Mucosa of descending colon (tissue), 3 donors: Measurements from ENCODE around the gene FAM200A. TPM values are rescaled to one million over a fixed set of nuclear protein-coding genes. Genes with fewer than 3 reads are reported as not detected.
A peak's percentile ranks its signal among the peaks of the same experiment; 100 is the strongest.

Experiments used
- ATAC-seq: fragments of 200-7000 bp; cut with Tn5 transposase; one replicate; pipeline ENCODE4 v1.9.1; 2020; ENCODE audit warnings: mild to moderate bottlenecking, moderate library complexity
- DNase-seq, 3 donors: peaks; one replicate each; pipeline ENCODE4 v3.0.0-alpha.2; 2020
- H3K36me3 ChIP-seq: fragments of 200-600 bp; one replicate; pipeline ENCODE4 v1.8.0; 2021; ENCODE audit warnings: low read depth, mild to moderate bottlenecking
- H3K4me1 ChIP-seq: fragments of 200-600 bp; one replicate; pipeline ENCODE4 v1.8.0; 2021; ENCODE audit warnings: low read depth, mild to moderate bottlenecking
- H3K4me3 ChIP-seq: fragments of 200-600 bp; one replicate; pipeline ENCODE4 v1.8.0; 2021; ENCODE audit warnings: mild to moderate bottlenecking
- H3K9me3 ChIP-seq: fragments of 200-600 bp; one replicate; pipeline ENCODE4 v1.8.0; 2021; ENCODE audit warnings: mild to moderate bottlenecking
- intact Hi-C, 2 donors: fragments of 100-400 bp; cut with DNase I in 1 of 2; cut with micrococcal nuclease in 1 of 2; formaldehyde crosslinking; loops; one replicate each; pipeline versions ENCODE4 v1.11.0 to v1.11.1; 2022; cut with DNase I, micrococcal nuclease
- total RNA-seq, 3 donors: library from RNA; stranded (reverse); fragmentation: NEBNext Ultra II Directional in 2 of 3; extraction: Animal tissue kit (Norgen Biotek cat#: 25700) in 2 of 3; gene quantifications; one replicate each; pipeline versions ENCODE4 v1.2.1 to v1.2.4, GENCODE V29; 2021 to 2023
- TF ChIP-seq, protein P1 (sequence below): fragments of 200-600 bp; IDR thresholded peaks from one replicate; pipeline ENCODE4 v1.8.0; 2022; ENCODE audit warnings: antibody characterized with exemption, mild to moderate bottlenecking
- donor health status: DM: no; HTN: no; CAD: no; lungs with moderate emphysema.
- donor health status: DM: no; HTN: no; CAD: no.
- donor health status: DM: no; HTN: yes; CAD: no.

FAM200A gene
- total RNA-seq, 3 donors from 2014 or later = 3.8 to 5.6 (median 5.1) TPM

- intact Hi-C loops = no loop called here
- ATAC-seq = peak; percentile 57
Observed at GRCh38 chr7:99525713-99526440, 26.0 kb downstream of the FAM200A start.

DNA sequence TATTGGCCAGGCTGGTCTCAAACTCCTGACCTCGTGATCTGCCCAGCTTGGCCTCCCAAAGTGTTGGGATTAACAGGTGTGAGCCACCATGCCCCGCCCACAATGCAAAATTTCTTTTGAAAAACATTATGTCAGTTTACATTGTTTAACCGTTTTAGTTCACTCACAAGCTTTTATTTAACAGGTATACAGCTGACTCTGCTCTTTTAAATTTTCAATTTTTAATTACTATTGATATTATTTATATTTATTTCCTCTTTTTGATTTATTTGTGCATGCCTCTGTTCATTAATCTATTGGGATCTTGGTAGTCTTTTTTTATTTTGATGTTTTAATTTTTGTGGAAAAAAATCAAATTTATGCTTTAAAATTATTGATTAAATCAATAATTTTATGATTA lies 30.5 kb downstream of the FAM200A start:
- TF ChIP-seq, protein P1, sequence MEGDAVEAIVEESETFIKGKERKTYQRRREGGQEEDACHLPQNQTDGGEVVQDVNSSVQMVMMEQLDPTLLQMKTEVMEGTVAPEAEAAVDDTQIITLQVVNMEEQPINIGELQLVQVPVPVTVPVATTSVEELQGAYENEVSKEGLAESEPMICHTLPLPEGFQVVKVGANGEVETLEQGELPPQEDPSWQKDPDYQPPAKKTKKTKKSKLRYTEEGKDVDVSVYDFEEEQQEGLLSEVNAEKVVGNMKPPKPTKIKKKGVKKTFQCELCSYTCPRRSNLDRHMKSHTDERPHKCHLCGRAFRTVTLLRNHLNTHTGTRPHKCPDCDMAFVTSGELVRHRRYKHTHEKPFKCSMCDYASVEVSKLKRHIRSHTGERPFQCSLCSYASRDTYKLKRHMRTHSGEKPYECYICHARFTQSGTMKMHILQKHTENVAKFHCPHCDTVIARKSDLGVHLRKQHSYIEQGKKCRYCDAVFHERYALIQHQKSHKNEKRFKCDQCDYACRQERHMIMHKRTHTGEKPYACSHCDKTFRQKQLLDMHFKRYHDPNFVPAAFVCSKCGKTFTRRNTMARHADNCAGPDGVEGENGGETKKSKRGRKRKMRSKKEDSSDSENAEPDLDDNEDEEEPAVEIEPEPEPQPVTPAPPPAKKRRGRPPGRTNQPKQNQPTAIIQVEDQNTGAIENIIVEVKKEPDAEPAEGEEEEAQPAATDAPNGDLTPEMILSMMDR = no peak
- Histone ChIP-seq H3K4me1 (no peaks in the 10 kb centered on the region), H3K9me3 (no peaks in the 10 kb centered on the region), H3K36me3 (peaks cover 5% of the 10 kb centered on the region), H3K4me3 (no peak overlapping the region)
- no peak for ATAC-seq
- DNase-seq = no peak
- intact Hi-C loops = no loop called here

More at GRCh38 chr7:99525713-99526440, 26.0 kb downstream of the FAM200A start:
- TF ChIP-seq, protein P1 = no peak
- DNase-seq = peak in 1 of 3 donors; percentile 32
- Histone ChIP-seq H3K36me3 (peaks cover 5% of the 10 kb centered on the region), H3K9me3 (peaks cover 21% of the 10 kb centered on the region), H3K4me1 (no peaks in the 10 kb centered on the region), H3K4me3 (no peak overlapping the region)

DNA sequence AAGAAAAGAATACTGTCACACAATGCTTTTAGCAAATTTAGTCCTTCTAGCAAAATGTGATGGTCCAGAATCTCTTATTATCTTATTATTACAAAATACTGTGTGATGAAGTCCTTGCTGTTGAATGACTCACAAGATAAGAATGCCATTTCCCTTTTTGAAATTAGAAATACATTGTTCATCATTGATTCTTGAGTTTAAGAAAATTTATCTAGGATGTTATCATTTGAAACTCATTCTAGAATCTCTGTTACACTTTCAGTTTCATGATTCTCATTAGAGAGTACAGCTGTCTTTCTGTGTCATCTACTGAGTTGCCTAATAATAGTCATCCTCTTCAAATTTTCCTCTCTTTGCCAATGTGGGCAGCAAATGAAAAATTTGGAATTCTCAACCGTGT lies 37.9 kb downstream of the FAM200A start:
- Histone ChIP-seq H3K4me3 (no peak overlapping the region), H3K4me1 (no peaks in the 10 kb centered on the region), H3K9me3 (no peaks in the 10 kb centered on the region), H3K36me3 (no peaks in the 10 kb centered on the region)
- DNase-seq = no peak
- ATAC-seq = no peak
- TF ChIP-seq, protein P1 = no peak
- intact Hi-C loops = no loop called here

DNA sequence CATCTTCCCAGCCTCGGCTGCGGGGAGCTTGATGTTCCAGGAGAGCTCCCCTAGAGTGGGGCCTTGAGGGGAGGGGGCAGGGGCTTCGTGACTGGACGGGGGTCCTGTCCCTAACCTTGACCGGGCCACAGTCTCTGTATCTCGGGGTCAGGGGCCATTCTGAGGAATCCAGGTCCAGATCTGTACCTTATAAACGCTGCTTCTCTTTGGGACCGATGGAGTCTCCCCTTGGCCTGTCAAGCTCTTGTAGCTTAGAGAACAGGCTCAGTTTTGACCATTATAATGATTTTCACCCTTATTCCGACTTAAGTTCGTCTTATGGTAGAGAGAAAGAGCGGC lies 46.6 kb downstream of the FAM200A start:
- ATAC-seq (no peak), DNase-seq (no peak)
- Histone ChIP-seq H3K4me1 (peaks cover 37% of the 10 kb centered on the region), H3K4me3 (peak overlapping the region; percentile 59), H3K9me3 (no peaks in the 10 kb centered on the region), H3K36me3 (no peaks in the 10 kb centered on the region)
- TF ChIP-seq, protein P1 = no peak
- intact Hi-C loops = no loop called here

DNA sequence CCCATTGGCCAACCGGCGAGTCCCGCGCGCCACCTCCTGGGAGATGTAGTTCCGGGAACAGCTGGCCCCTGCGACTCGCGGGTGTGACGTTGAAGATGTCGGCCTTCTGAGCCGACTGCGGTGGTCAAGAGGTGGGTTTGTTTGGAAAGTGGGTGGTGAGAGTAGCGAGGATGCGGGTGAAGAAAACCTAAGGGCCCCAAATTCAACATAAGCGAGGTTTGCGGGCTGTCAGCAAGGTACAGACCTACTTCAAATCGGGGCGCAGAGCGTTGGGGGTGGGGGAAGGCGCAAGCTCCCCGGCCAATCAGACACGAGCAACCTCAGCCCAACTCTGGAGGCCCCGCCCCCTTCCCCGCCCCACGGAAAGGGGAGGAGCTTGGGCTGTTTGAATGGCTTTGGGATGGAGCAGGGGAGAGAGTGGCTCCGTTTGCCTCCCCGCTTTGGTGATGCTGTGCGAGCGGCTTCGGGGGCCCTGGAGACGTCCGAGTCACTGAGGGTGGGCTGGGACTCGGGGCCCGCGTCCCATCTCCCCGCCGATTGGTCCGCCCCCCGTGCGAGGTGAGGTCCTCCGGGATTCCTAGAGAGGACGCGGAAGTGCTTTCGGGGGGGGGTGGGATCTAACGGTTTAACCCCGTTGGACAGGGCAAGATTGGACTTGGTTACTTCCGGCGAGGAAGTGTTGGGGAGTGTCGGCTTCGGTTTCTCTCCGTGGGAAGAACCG lies 47.2 kb downstream of the FAM200A start, which contains the start of gene ZKSCAN5:
ZKSCAN5 (plus strand) TSS at position 60 of the 721 bp plus-strand sequence. CDS start 1,383 bp downstream, outside the sequence.
- intact Hi-C loops = no loop called here
- peak; percentile 99 for DNase-seq
- Histone ChIP-seq H3K36me3 (no peaks in the 10 kb centered on the region), H3K9me3 (no peaks in the 10 kb centered on the region), H3K4me1 (peaks cover 37% of the 10 kb centered on the region), H3K4me3 (peak within 1 kb of the TSS; percentile 59)
- TF ChIP-seq, protein P1 = peak; percentile 6
- peak; percentile 94 for ATAC-seq
